Activated CD8-positive, alpha-beta T cell treated with anti-CD3 and anti-CD28 coated beads, Interleukin-2, amount 10 ng/mL, durations not matched to agents 7 days and 5 days (primary cell): Measurements from ENCODE around the gene TDRD12. TPM values are rescaled to one million over a fixed set of nuclear protein-coding genes. Genes with fewer than 3 reads are reported as not detected.

ENCODE experiments used
- ATAC-seq: fragments of 150-1000 bp; cut with Tn5 transposase; one replicate; pipeline ENCODE4 v1.10.0; 2021; ENCODE audit warnings: moderate library complexity
- CTCF ChIA-PET: fragments of 350-600 bp; sonication (Branson Sonifier 250); formaldehyde crosslinking; loops from one replicate; lab custom pipeline; 2021; ENCODE audit warnings: antibody characterized with exemption; lab: Charles Lee
- POLR2A ChIA-PET: fragments of 350-600 bp; sonication (Branson Sonifier 250); formaldehyde crosslinking; loops from one replicate; lab custom pipeline; 2021; ENCODE audit warnings: antibody characterized with exemption; lab: Charles Lee
- DNase-seq: peaks from one replicate; pipeline ENCODE4 v3.0.0-alpha.2; 2020
- H3K27ac Mint-ChIP-seq: one replicate; pipeline ENCODE4 v1.8.0; 2021; ENCODE audit warnings: mild to moderate bottlenecking, mixed read lengths
- H3K27me3 Mint-ChIP-seq: one replicate; pipeline ENCODE4 v1.8.0; 2021; ENCODE audit warnings: low read depth, mixed read lengths
- H3K36me3 Mint-ChIP-seq: one replicate; pipeline ENCODE4 v1.8.0; 2021; ENCODE audit warnings: low read depth, mixed read lengths
- H3K4me1 Mint-ChIP-seq: one replicate; pipeline ENCODE4 v1.8.0; 2021; ENCODE audit warnings: low read depth, mixed read lengths
- H3K4me3 Mint-ChIP-seq: one replicate; pipeline ENCODE4 v1.8.0; 2021; ENCODE audit warnings: mild to moderate bottlenecking, mixed read lengths
- H3K9me3 Mint-ChIP-seq: one replicate; pipeline ENCODE4 v1.8.0; 2022; ENCODE audit warnings: mixed read lengths; ENCODE audit not compliant: insufficient read depth
- total RNA-seq, 2 experiments: library from RNA; stranded (reverse); gene quantifications; one replicate each; pipeline ENCODE4 v1.2.3, GENCODE V29; 2021

TDRD12 gene
- total RNA-seq, 2 experiments from 2014 or later: 0.10 to 0.21 TPM

GRCh38 chr19:32812036-32812435 lies 92.5 kb downstream of the TDRD12 start:
- H3K4me3 Mint-ChIP-seq: no peak overlapping the region
- peaks cover 11% of the 10 kb centered on the region for H3K4me1 Mint-ChIP-seq
- H3K27me3 Mint-ChIP-seq: peaks cover 3% of the 10 kb centered on the region
- ChIA-PET CTCF (no interaction called here), POLR2A (no interaction called here)
- no peak for ATAC-seq
- H3K27ac Mint-ChIP-seq: no peak overlapping the region
- DNase-seq: no peak
- H3K9me3 Mint-ChIP-seq: no peaks in the 10 kb centered on the region
- H3K36me3 Mint-ChIP-seq: no peaks in the 10 kb centered on the region

GRCh38 chr19:32812571-32812970 lies 93.0 kb downstream of the TDRD12 start:
- Mint-ChIP-seq H3K4me1 (peaks cover 11% of the 10 kb centered on the region), H3K4me3 (no peak overlapping the region), H3K27me3 (peaks cover 3% of the 10 kb centered on the region), H3K27ac (no peak overlapping the region), H3K36me3 (no peaks in the 10 kb centered on the region), H3K9me3 (no peaks in the 10 kb centered on the region)
- DNase-seq (no peak), ATAC-seq (no peak)
- ChIA-PET POLR2A (no interaction called here), CTCF (no interaction called here)

- POLR2A ChIA-PET: no interaction called here
- Mint-ChIP-seq H3K4me1 (peaks cover 13% of the 10 kb centered on the region), H3K27ac (no peak overlapping the region), H3K36me3 (no peaks in the 10 kb centered on the region), H3K27me3 (peaks cover 7% of the 10 kb centered on the region), H3K4me3 (no peak overlapping the region), H3K9me3 (no peaks in the 10 kb centered on the region)
- no peak for DNase-seq
- CTCF ChIA-PET: no interaction called here
- no peak for ATAC-seq
Observed at GRCh38 chr19:32813862-32814425, 94.4 kb downstream of the TDRD12 start.

- Mint-ChIP-seq H3K9me3 (no peaks in the 10 kb centered on the region), H3K4me3 (no peak overlapping the region), H3K27me3 (peaks cover 4% of the 10 kb centered on the region), H3K36me3 (no peaks in the 10 kb centered on the region), H3K4me1 (peaks cover 11% of the 10 kb centered on the region), H3K27ac (no peak overlapping the region)
- POLR2A ChIA-PET: no interaction called here
- CTCF ChIA-PET: no interaction called here
- no peak for ATAC-seq
- DNase-seq: no peak
Observed at GRCh38 chr19:32814624-32815023, 95.1 kb downstream of the TDRD12 start.

GRCh38 chr19:32816555-32817099 lies 97.1 kb downstream of the TDRD12 start:
- POLR2A ChIA-PET: no interaction called here
- Mint-ChIP-seq H3K4me1 (peaks cover 15% of the 10 kb centered on the region), H3K27ac (no peak overlapping the region), H3K4me3 (no peak overlapping the region), H3K36me3 (no peaks in the 10 kb centered on the region), H3K9me3 (no peaks in the 10 kb centered on the region), H3K27me3 (peaks cover 7% of the 10 kb centered on the region)
- CTCF ChIA-PET: no interaction called here
- ATAC-seq: no peak
- no peak for DNase-seq

- Mint-ChIP-seq H3K27ac (no peak overlapping the region), H3K4me3 (no peak overlapping the region), H3K27me3 (peaks cover 7% of the 10 kb centered on the region), H3K4me1 (peaks cover 15% of the 10 kb centered on the region), H3K9me3 (no peaks in the 10 kb centered on the region), H3K36me3 (no peaks in the 10 kb centered on the region)
- ChIA-PET POLR2A (interaction anchor here (0.6 kb wide), 1 partner anchor 27 kb away, joined by 4 read pairs; no protein-coding TSS in a partner anchor), CTCF (interaction anchor here (1.3 kb wide), 1 partner anchor 21 kb away, joined by 3 read pairs; no protein-coding TSS in a partner anchor)
- DNase-seq (no peak), ATAC-seq (no peak)
Observed at GRCh38 chr19:32817569-32818476, 98.3 kb downstream of the TDRD12 start.

GRCh38 chr19:32818536-32818935 lies 99.0 kb downstream of the TDRD12 start:
- ChIA-PET CTCF (interaction anchor here (1.3 kb wide), 1 partner anchor 22 kb away, joined by 3 read pairs; no protein-coding TSS in a partner anchor), POLR2A (no interaction called here)
- ATAC-seq (no peak), DNase-seq (no peak)
- H3K36me3 Mint-ChIP-seq: no peaks in the 10 kb centered on the region
- H3K27ac Mint-ChIP-seq: no peak overlapping the region
- peaks cover 15% of the 10 kb centered on the region for H3K4me1 Mint-ChIP-seq
- H3K4me3 Mint-ChIP-seq: no peak overlapping the region
- peaks cover 7% of the 10 kb centered on the region for H3K27me3 Mint-ChIP-seq
- H3K9me3 Mint-ChIP-seq: no peaks in the 10 kb centered on the region

GRCh38 chr19:32819419-32820400 lies 100.1 kb downstream of the TDRD12 start:
- no peaks in the 10 kb centered on the region for H3K36me3 Mint-ChIP-seq
- no peak overlapping the region for H3K4me3 Mint-ChIP-seq
- ChIA-PET POLR2A (interaction anchor here (1.1 kb wide), 1 partner anchor 128 kb away, joined by 3 read pairs; the partner anchor contains the start of gene NUDT19), CTCF (interaction anchor here (0.9 kb wide), 1 partner anchor 9 kb away, joined by 3 read pairs; no protein-coding TSS in a partner anchor)
- H3K27ac Mint-ChIP-seq: no peak overlapping the region
- no peaks in the 10 kb centered on the region for H3K9me3 Mint-ChIP-seq
- DNase-seq: no peak
- ATAC-seq: no peak
- H3K27me3 Mint-ChIP-seq: peaks cover 7% of the 10 kb centered on the region
- H3K4me1 Mint-ChIP-seq: peaks cover 15% of the 10 kb centered on the region

- ATAC-seq (no peak), DNase-seq (no peak)
- peaks cover 15% of the 10 kb centered on the region for H3K4me1 Mint-ChIP-seq
- ChIA-PET CTCF (no interaction called here), POLR2A (no interaction called here)
- H3K27ac Mint-ChIP-seq: no peak overlapping the region
- no peak overlapping the region for H3K4me3 Mint-ChIP-seq
- no peaks in the 10 kb centered on the region for H3K9me3 Mint-ChIP-seq
- H3K36me3 Mint-ChIP-seq: no peaks in the 10 kb centered on the region
- H3K27me3 Mint-ChIP-seq: peaks cover 7% of the 10 kb centered on the region
Observed at GRCh38 chr19:32822916-32823746, 103.6 kb downstream of the TDRD12 start.

GRCh38 chr19:32823747-32824102 lies 104.2 kb downstream of the TDRD12 start:
- H3K9me3 Mint-ChIP-seq: no peaks in the 10 kb centered on the region
- no peak overlapping the region for H3K27ac Mint-ChIP-seq
- POLR2A ChIA-PET: no interaction called here
- no peak for DNase-seq
- H3K4me1 Mint-ChIP-seq: peaks cover 13% of the 10 kb centered on the region
- no peaks in the 10 kb centered on the region for H3K36me3 Mint-ChIP-seq
- ATAC-seq: no peak
- H3K4me3 Mint-ChIP-seq: no peak overlapping the region
- H3K27me3 Mint-ChIP-seq: peaks cover 4% of the 10 kb centered on the region
- CTCF ChIA-PET: no interaction called here
